SK-N-SH (cell line): ENCODE results near the gene AADACL4.

Source experiments
- CHD2 ChIP-seq: fragments of 150-350 bp; IDR thresholded peaks from 2 replicates; pipeline ENCODE4 v1.6.1; 2018; ENCODE audit warnings: low read length; ENCODE audit not compliant: partially characterized antibody
- CTCF ChIP-seq: fragments of 200-600 bp; sonication (generic); IDR thresholded peaks from 2 replicates; pipeline ENCODE4 v1.6.1; 2017; ENCODE audit warnings: antibody characterized with exemption, mild to moderate bottlenecking, moderate library complexity
- PBX3 ChIP-seq: IDR thresholded peaks from 2 replicates; pipeline ENCODE4; 2012
- POLR2AphosphoS5 ChIP-seq: IDR thresholded peaks from 2 replicates; pipeline ENCODE4 v1.6.1; 2012; ENCODE audit warnings: low read depth, low read length
- REST ChIP-seq: IDR thresholded peaks from 2 replicates; pipeline ENCODE4 v1.6.1; 2012; ENCODE audit warnings: mild to moderate bottlenecking, low read depth, low read length, moderate library complexity
- SIN3A ChIP-seq: IDR thresholded peaks from 2 replicates; pipeline ENCODE4 v1.6.1; 2012; ENCODE audit warnings: low read depth, mild to moderate bottlenecking, low read length, moderate library complexity, borderline replicate concordance
- TAF1 ChIP-seq: IDR thresholded peaks from 2 replicates; pipeline ENCODE4 v1.6.1; 2012; ENCODE audit warnings: low read depth, mild to moderate bottlenecking, low read length, moderate library complexity, borderline replicate concordance
- TEAD4 ChIP-seq: IDR thresholded peaks from 2 replicates; pipeline ENCODE4 v1.4.0; 2012; ENCODE audit warnings: mild to moderate bottlenecking, borderline replicate concordance; ENCODE audit not compliant: insufficient read depth
- USF1 ChIP-seq: IDR thresholded peaks from 2 replicates; pipeline ENCODE4 v1.4.0; 2012; ENCODE audit warnings: low read depth, borderline replicate concordance
- USF2 ChIP-seq: fragments of 150-350 bp; IDR thresholded peaks from 2 replicates; pipeline ENCODE4 v1.6.1; 2017; ENCODE audit warnings: antibody characterized with exemption, low read length, low read depth, borderline replicate concordance

GRCh38 chr1:12644237-12644636 lies 352 bp downstream of the AADACL4 start:
- TF ChIP-seq CTCF (no peak), CHD2 (no peak), USF2 (no peak), PBX3 (no peak), POLR2AphosphoS5 (no peak), USF1 (no peak), SIN3A (no peak), REST (no peak), TEAD4 (no peak), TAF1 (no peak)
